RWPE2 (cell line): ENCODE data around the gene PTTG1.
A peak's percentile ranks its signal among the peaks of the same experiment; 100 is the strongest.

Experiments used
- ATAC-seq: fragments of 200-7000 bp; cut with Tn5 transposase; 3 replicates; pipeline ENCODE4 v1.9.1; 2021; ENCODE audit warnings: low read depth
- DNase-seq: peaks from one replicate; pipeline ENCODE4 v3.0.0-alpha.2; 2020; ENCODE audit warnings: low spot score
- H3K27ac ChIP-seq: fragments of 450-650 bp; 2 replicates; pipeline ENCODE4 v1.5.1; 2017; ENCODE audit warnings: mild to moderate bottlenecking; ENCODE audit not compliant: poor library complexity, severe bottlenecking
- H3K27me3 ChIP-seq: fragments of 250-450 bp; sonication (Bioruptor Pico); 2 replicates; pipeline ENCODE4 v1.5.1; 2021; ENCODE audit warnings: mild to moderate bottlenecking, moderate library complexity; ENCODE audit not compliant: insufficient read depth, poor library complexity, severe bottlenecking
- H3K36me3 ChIP-seq: fragments of 250-450 bp; sonication (Bioruptor Pico); 2 replicates; pipeline ENCODE4 v1.5.1; 2020; ENCODE audit warnings: low read depth, mild to moderate bottlenecking, moderate library complexity
- H3K4me1 ChIP-seq: fragments of 250-450 bp; sonication (Bioruptor Pico); 2 replicates; pipeline ENCODE4 v1.5.1; 2021; ENCODE audit warnings: mild to moderate bottlenecking, moderate library complexity; ENCODE audit not compliant: insufficient read depth, poor library complexity, severe bottlenecking
- H3K4me3 ChIP-seq: fragments of 250-450 bp; sonication (Bioruptor Pico); 2 replicates; pipeline ENCODE4 v1.5.1; 2021; ENCODE audit warnings: mild to moderate bottlenecking, moderate library complexity; ENCODE audit not compliant: severe bottlenecking
- H3K9me3 ChIP-seq: fragments of 250-450 bp; sonication (Bioruptor Pico); 2 replicates; pipeline ENCODE4 v1.5.1; 2021; ENCODE audit warnings: mild to moderate bottlenecking, moderate library complexity; ENCODE audit not compliant: severe bottlenecking
- TF ChIP-seq, protein P1 (sequence below): fragments of 450-650 bp; IDR thresholded peaks from one replicate; pipeline ENCODE4 v1.5.1; 2017; ENCODE audit warnings: mild to moderate bottlenecking, moderate library complexity; ENCODE audit not compliant: poor library complexity, severe bottlenecking

The PTTG1 gene

GRCh38 chr5:160437271-160437670 is 15.6 kb downstream of the PTTG1 start:
- DNase-seq (no peak), ATAC-seq (no peak)
- H3K4me1 ChIP-seq = peaks cover 18% of the 10 kb centered on the region
- H3K36me3 ChIP-seq = no peaks in the 10 kb centered on the region
- no peak overlapping the region for H3K27ac ChIP-seq
- no peaks in the 10 kb centered on the region for H3K9me3 ChIP-seq
- TF ChIP-seq, protein P1, sequence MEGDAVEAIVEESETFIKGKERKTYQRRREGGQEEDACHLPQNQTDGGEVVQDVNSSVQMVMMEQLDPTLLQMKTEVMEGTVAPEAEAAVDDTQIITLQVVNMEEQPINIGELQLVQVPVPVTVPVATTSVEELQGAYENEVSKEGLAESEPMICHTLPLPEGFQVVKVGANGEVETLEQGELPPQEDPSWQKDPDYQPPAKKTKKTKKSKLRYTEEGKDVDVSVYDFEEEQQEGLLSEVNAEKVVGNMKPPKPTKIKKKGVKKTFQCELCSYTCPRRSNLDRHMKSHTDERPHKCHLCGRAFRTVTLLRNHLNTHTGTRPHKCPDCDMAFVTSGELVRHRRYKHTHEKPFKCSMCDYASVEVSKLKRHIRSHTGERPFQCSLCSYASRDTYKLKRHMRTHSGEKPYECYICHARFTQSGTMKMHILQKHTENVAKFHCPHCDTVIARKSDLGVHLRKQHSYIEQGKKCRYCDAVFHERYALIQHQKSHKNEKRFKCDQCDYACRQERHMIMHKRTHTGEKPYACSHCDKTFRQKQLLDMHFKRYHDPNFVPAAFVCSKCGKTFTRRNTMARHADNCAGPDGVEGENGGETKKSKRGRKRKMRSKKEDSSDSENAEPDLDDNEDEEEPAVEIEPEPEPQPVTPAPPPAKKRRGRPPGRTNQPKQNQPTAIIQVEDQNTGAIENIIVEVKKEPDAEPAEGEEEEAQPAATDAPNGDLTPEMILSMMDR = no peak
- no peak overlapping the region for H3K4me3 ChIP-seq
- H3K27me3 ChIP-seq = no peaks in the 10 kb centered on the region

GRCh38 chr5:160438316-160439204 is 16.9 kb downstream of the PTTG1 start:
- ATAC-seq (peak; percentile 65), DNase-seq (no peak)
- Histone ChIP-seq H3K27me3 (no peaks in the 10 kb centered on the region), H3K4me1 (peaks cover 15% of the 10 kb centered on the region), H3K27ac (no peak overlapping the region), H3K36me3 (no peaks in the 10 kb centered on the region), H3K9me3 (no peaks in the 10 kb centered on the region), H3K4me3 (peak overlapping the region; percentile 16)
- TF ChIP-seq, protein P1 = peak; percentile 86

- peaks cover 9% of the 10 kb centered on the region for H3K4me1 ChIP-seq
These were observed 17.5 kb downstream of the PTTG1 start for GRCh38 chr5:160439205-160439600.

GRCh38 chr5:160441311-160441781 is 19.7 kb downstream of the PTTG1 start:
- H3K27me3 ChIP-seq = no peaks in the 10 kb centered on the region
- H3K9me3 ChIP-seq = no peaks in the 10 kb centered on the region
- no peak overlapping the region for H3K4me3 ChIP-seq
- peaks cover 6% of the 10 kb centered on the region for H3K4me1 ChIP-seq
- no peaks in the 10 kb centered on the region for H3K36me3 ChIP-seq
- ATAC-seq (no peak), DNase-seq (no peak)
- no peak overlapping the region for H3K27ac ChIP-seq
- TF ChIP-seq, protein P1 = no peak

More at GRCh38 chr5:160439205-160439600, 17.5 kb downstream of the PTTG1 start:
- TF ChIP-seq, protein P1 = peak; percentile 96
- DNase-seq = no peak
- Histone ChIP-seq H3K9me3 (no peaks in the 10 kb centered on the region), H3K4me3 (peak overlapping the region; percentile 16), H3K36me3 (no peaks in the 10 kb centered on the region), H3K27me3 (no peaks in the 10 kb centered on the region), H3K27ac (no peak overlapping the region)
- ATAC-seq = peak; percentile 78

DNA sequence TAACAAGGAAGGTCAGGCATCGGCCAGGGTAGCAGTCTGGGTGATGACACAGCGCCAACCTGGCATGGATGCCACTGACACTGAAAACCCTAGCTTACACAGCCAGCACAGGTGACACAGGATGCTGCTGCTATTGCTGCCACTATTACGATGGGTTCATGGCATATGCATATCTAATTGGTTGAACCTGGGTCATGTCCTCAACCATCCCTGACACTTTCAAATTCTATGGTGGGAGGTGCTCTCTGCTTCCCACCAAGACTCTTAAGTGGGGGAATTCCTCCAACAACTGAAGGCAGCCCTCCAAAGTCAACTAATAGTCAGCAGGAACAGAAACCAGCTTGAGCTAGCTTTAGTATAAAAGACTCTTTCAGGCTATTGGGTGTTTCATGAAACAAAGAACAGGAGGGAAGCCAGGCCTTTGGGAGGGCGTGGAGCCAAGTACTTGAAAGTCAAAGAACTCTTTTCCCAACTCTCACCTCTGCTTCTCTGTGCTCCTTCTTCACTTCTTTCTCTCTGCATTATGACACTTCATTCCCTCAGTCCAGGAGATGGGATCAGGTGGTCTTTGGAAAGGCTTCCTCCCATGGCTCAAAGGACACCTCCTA is 21.3 kb downstream of the PTTG1 start:
- no peaks in the 10 kb centered on the region for H3K9me3 ChIP-seq
- H3K27me3 ChIP-seq = no peaks in the 10 kb centered on the region
- no peak overlapping the region for H3K27ac ChIP-seq
- ATAC-seq (no peak), DNase-seq (no peak)
- no peaks in the 10 kb centered on the region for H3K36me3 ChIP-seq
- H3K4me1 ChIP-seq = peaks cover 6% of the 10 kb centered on the region
- TF ChIP-seq, protein P1 = no peak
- no peak overlapping the region for H3K4me3 ChIP-seq
